HFFc6 (cell line): ENCODE measurements around the gene SLC12A5. TPM values are rescaled to one million over a fixed set of nuclear protein-coding genes. Genes with fewer than 3 reads are reported as not detected.

Source experiments
- DNase-seq: peaks from one replicate; pipeline ENCODE4 v3.0.0-alpha.2; 2018
- H3K27ac Mint-ChIP-seq: 2 replicates; pipeline ENCODE4 v1.8.0; 2020; ENCODE audit warnings: mild to moderate bottlenecking, mixed read lengths
- H3K27me3 Mint-ChIP-seq: 2 replicates; pipeline ENCODE4 v1.8.0; 2021; ENCODE audit warnings: mild to moderate bottlenecking, moderate library complexity, mixed read lengths; ENCODE audit not compliant: insufficient read depth
- H3K36me3 Mint-ChIP-seq: 2 replicates; pipeline ENCODE4 v1.8.0; 2021; ENCODE audit warnings: low read depth, mixed read lengths
- H3K4me1 Mint-ChIP-seq: 2 replicates; pipeline ENCODE4 v1.8.0; 2020; ENCODE audit warnings: low read depth, mixed read lengths
- H3K4me3 Mint-ChIP-seq: 2 replicates; pipeline ENCODE4 v1.8.0; 2020; ENCODE audit warnings: mild to moderate bottlenecking, moderate library complexity, mixed read lengths
- H3K9me3 Mint-ChIP-seq: 2 replicates; pipeline ENCODE4 v1.8.0; 2020; ENCODE audit warnings: mild to moderate bottlenecking, mixed read lengths
- CTCF ChIP-seq: fragments of 200-600 bp; sonication (generic); IDR thresholded peaks from 2 replicates; pipeline ENCODE4 v1.5.0; 2021; ENCODE audit warnings: antibody characterized with exemption, mild to moderate bottlenecking
- total RNA-seq, 6 experiments: library from RNA; stranded (reverse); fragmentation: NEBNext Ultra II Directional; extraction: Animal tissue kit (Norgen Biotek cat#: 25700); gene quantifications; 2 replicates in 1 of 6; 3 replicates in 5 of 6; pipeline ENCODE4 v1.2.3, GENCODE V29; 2021

The SLC12A5 gene
- total RNA-seq, 6 experiments from 2014 or later, result 0.18 to 0.82 (median 0.52) TPM; not detected in 1

- TF ChIP-seq CTCF, result no peak
- no peak for DNase-seq
- Mint-ChIP-seq H3K27ac (no peak overlapping the region), H3K27me3 (no peaks in the 10 kb centered on the region), H3K4me3 (no peak overlapping the region), H3K36me3 (no peaks in the 10 kb centered on the region), H3K4me1 (peaks cover 53% of the 10 kb centered on the region), H3K9me3 (no peaks in the 10 kb centered on the region)
Measured at GRCh38 chr20:46083531-46084061, 54.6 kb downstream of the SLC12A5 start.

GRCh38 chr20:46084805-46085178 is 55.8 kb downstream of the SLC12A5 start:
- no peak for DNase-seq
- no peaks in the 10 kb centered on the region for H3K36me3 Mint-ChIP-seq
- no peak overlapping the region for H3K4me3 Mint-ChIP-seq
- no peak for TF ChIP-seq CTCF
- no peaks in the 10 kb centered on the region for H3K9me3 Mint-ChIP-seq
- H3K27ac Mint-ChIP-seq, result peak overlapping the region; percentile 1; the same call in 1 of the 2 replicates
- H3K4me1 Mint-ChIP-seq, result peaks cover 54% of the 10 kb centered on the region
- no peaks in the 10 kb centered on the region for H3K27me3 Mint-ChIP-seq

- H3K9me3 Mint-ChIP-seq, result no peaks in the 10 kb centered on the region
- peak overlapping the region; percentile 1 for H3K27ac Mint-ChIP-seq
- H3K27me3 Mint-ChIP-seq, result no peaks in the 10 kb centered on the region
- no peak for TF ChIP-seq CTCF
- H3K4me1 Mint-ChIP-seq, result peaks cover 59% of the 10 kb centered on the region
- peak; percentile 13 for DNase-seq
- peak overlapping the region; percentile 2; the same call in 1 of the 2 replicates for H3K4me3 Mint-ChIP-seq
- no peaks in the 10 kb centered on the region for H3K36me3 Mint-ChIP-seq
Measured at GRCh38 chr20:46085179-46085851, 56.3 kb downstream of the SLC12A5 start.

GRCh38 chr20:46087161-46087560 is 58.1 kb downstream of the SLC12A5 start:
- H3K9me3 Mint-ChIP-seq, result no peaks in the 10 kb centered on the region
- peak; percentile 77 for TF ChIP-seq CTCF
- H3K4me1 Mint-ChIP-seq, result peaks cover 59% of the 10 kb centered on the region
- peak; percentile 38 for DNase-seq
- no peak overlapping the region for H3K27ac Mint-ChIP-seq
- H3K27me3 Mint-ChIP-seq, result no peaks in the 10 kb centered on the region
- no peaks in the 10 kb centered on the region for H3K36me3 Mint-ChIP-seq
- H3K4me3 Mint-ChIP-seq, result peak overlapping the region; percentile 52

GRCh38 chr20:46088409-46089166 is 59.6 kb downstream of the SLC12A5 start:
- H3K27me3 Mint-ChIP-seq, result peaks cover 1% of the 10 kb centered on the region
- H3K27ac Mint-ChIP-seq, result peak overlapping the region; percentile 96
- peak; percentile 16; the same call in 1 of the 2 replicates for TF ChIP-seq CTCF
- peak; percentile 42 for DNase-seq
- peaks cover 54% of the 10 kb centered on the region for H3K4me1 Mint-ChIP-seq
- peak overlapping the region; percentile 95 for H3K4me3 Mint-ChIP-seq
- H3K9me3 Mint-ChIP-seq, result no peaks in the 10 kb centered on the region; the same call in 1 of the 2 replicates
- 0 out of 2 replicates have a peak, but pooled peaks cover 4% of the 10 kb centered on the region for H3K36me3 Mint-ChIP-seq
